Uterus (tissue), 2 donors: ENCODE measurements around the gene WDR27.

Experiments
- POLR2A ChIP-seq, 2 donors: fragments of 450-650 bp; IDR thresholded peaks; one replicate each; pipeline ENCODE4 v1.6.1; 2016; ENCODE audit warnings: antibody characterized with exemption in 2 of 2, mild to moderate bottlenecking in 1 of 2, moderate library complexity in 1 of 2
- TF ChIP-seq, protein P1 (sequence below), 4 experiments: fragments of 200-600 bp in 2 of 4; fragments of 450-650 bp in 2 of 4; sonication (generic) in 2 of 4; IDR thresholded peaks; one replicate each; pipeline ENCODE4 v1.5.1; 2016 to 2019; ENCODE audit warnings: antibody characterized with exemption in 4 of 4, mild to moderate bottlenecking in 2 of 4, moderate library complexity in 1 of 4

DNA sequence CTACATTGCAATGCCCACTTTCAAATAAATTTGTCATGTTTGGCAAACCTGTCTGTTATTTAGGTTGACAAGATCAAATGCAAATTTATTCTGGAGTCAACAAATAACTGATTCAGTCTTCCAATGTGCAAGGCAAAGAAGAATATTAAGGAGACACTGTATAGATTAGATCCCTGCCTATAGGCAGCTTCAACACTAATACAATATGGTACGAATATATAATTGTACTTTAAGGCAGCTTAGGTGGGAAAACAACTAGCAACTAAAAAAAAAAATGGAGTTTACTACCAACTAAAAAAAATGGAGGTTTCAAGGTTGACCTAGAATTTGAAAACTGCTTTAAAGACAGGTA lies 24.2 kb upstream of the WDR27 start:
- TF ChIP-seq POLR2A (IDR thresholded peaks at IDR 0.05): no peak
- TF ChIP-seq, protein P1, sequence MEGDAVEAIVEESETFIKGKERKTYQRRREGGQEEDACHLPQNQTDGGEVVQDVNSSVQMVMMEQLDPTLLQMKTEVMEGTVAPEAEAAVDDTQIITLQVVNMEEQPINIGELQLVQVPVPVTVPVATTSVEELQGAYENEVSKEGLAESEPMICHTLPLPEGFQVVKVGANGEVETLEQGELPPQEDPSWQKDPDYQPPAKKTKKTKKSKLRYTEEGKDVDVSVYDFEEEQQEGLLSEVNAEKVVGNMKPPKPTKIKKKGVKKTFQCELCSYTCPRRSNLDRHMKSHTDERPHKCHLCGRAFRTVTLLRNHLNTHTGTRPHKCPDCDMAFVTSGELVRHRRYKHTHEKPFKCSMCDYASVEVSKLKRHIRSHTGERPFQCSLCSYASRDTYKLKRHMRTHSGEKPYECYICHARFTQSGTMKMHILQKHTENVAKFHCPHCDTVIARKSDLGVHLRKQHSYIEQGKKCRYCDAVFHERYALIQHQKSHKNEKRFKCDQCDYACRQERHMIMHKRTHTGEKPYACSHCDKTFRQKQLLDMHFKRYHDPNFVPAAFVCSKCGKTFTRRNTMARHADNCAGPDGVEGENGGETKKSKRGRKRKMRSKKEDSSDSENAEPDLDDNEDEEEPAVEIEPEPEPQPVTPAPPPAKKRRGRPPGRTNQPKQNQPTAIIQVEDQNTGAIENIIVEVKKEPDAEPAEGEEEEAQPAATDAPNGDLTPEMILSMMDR (IDR thresholded peaks at IDR 0.05): no peak
